K562 (cell line): ENCODE results near the gene AMPD3. TPM values are rescaled to one million over a fixed set of nuclear protein-coding genes. Genes with fewer than 3 reads are reported as not detected.

Experiments
- ATAC-seq: fragments of 200-7000 bp; cut with Tn5 transposase; 3 replicates; pipeline ENCODE4 v1.9.1; 2020; ENCODE audit warnings: moderate library complexity
- BruUV-seq: library from RNA; stranded (reverse); fragments of 400-500 nt; replicated peaks from 2 replicates; lab custom pipeline; 2021; lab: Mats Ljungman, UMichigan
- CTCF ChIA-PET: fragments of 300-600 bp; formaldehyde crosslinking; extraction: SDS; loops from one replicate; lab custom pipeline; 2021; ENCODE audit warnings: low intra/inter-chr PET ratio; lab: Yijun Ruan, JAX
- POLR2A ChIA-PET: fragments of 300-600, 350-650 bp; sonication (Branson Sonifier 250); formaldehyde crosslinking; extraction: SDS; loops from one replicate; lab custom pipeline; 2021; ENCODE audit warnings: antibody characterized with exemption, inconsistent platforms; lab: Yijun Ruan, JAX
- DNase-seq, 4 experiments: peaks; one replicate each; pipeline versions ENCODE4 v3.0.0 to v3.0.0-alpha.2; 2011 to 2018; ENCODE audit warnings: low spot score in 3 of 4, mixed read lengths in 3 of 4; ENCODE audit errors: extremely low read depth in 1 of 4
- FAIRE-seq: peaks from 2 replicates; lab custom pipeline; 2011; peaks lifted over from hg19 to GRCh38; lab: Jason Lieb, UNC
- H2AFZ ChIP-seq: 2 replicates; pipeline ENCODE4 v1.6.0; 2011; ENCODE audit warnings: low read depth, low read length, control low read depth, inconsistent platforms
- H3K27ac ChIP-seq: fragments of 200-600 bp; 3 replicates; pipeline ENCODE4 v1.8.0; 2011; ENCODE audit warnings: low read depth, mild to moderate bottlenecking, control low read depth, inconsistent platforms, low read length, moderate library complexity, mixed read lengths; ENCODE audit errors: extremely low read depth
- H3K27me3 ChIP-seq, 2 experiments: fragments of 300-600 bp in 1 of 2; 2 replicates in 1 of 2; 3 replicates in 1 of 2; pipeline versions ENCODE4 v1.6.0 to v1.8.0; 2011; ENCODE audit warnings: inconsistent platforms in 2 of 2, low read length in 2 of 2, mild to moderate bottlenecking in 1 of 2, mixed read lengths in 1 of 2, moderate library complexity in 1 of 2; ENCODE audit not compliant: control insufficient read depth in 2 of 2, insufficient read depth in 2 of 2
- H3K36me3 ChIP-seq: fragments of 300-600 bp; 3 replicates; pipeline ENCODE4 v1.8.0; 2011; ENCODE audit warnings: mild to moderate bottlenecking, low read length, inconsistent platforms; ENCODE audit not compliant: control insufficient read depth, insufficient read depth
- H3K4me1 ChIP-seq, 2 experiments: fragments of 200-600 bp in 1 of 2; replicated peaks in 1 of 2; 2 replicates in 1 of 2; 3 replicates in 1 of 2; pipeline versions ENCODE4 v1.5.1 to v1.8.0; 2011; ENCODE audit warnings: inconsistent platforms in 2 of 2, low read length in 2 of 2, mild to moderate bottlenecking in 1 of 2, mixed read lengths in 1 of 2, moderate library complexity in 1 of 2; ENCODE audit not compliant: control insufficient read depth in 2 of 2, insufficient read depth in 2 of 2
- H3K4me2 ChIP-seq: 2 replicates; pipeline ENCODE4 v1.6.1; 2011; ENCODE audit warnings: low read length, control low read depth, inconsistent platforms, mixed read lengths; ENCODE audit not compliant: insufficient read depth
- H3K4me3 ChIP-seq: fragments of 200-600 bp; sonication (generic), shearing (Covaris generic); 2 replicates; pipeline ENCODE4 v1.5.1; 2016; ENCODE audit warnings: control low read depth, inconsistent platforms
- H3K79me2 ChIP-seq: fragments of 200-600 bp; 3 replicates; pipeline ENCODE4 v1.8.0; 2011; ENCODE audit warnings: low read length, inconsistent platforms; ENCODE audit not compliant: control insufficient read depth, insufficient read depth
- H3K9ac ChIP-seq, 2 experiments: 2 replicates each; pipeline versions ENCODE4 v1.6.0 to v1.6.1; 2011; ENCODE audit warnings: low read depth in 2 of 2, low read length in 2 of 2, control low read depth in 1 of 2, inconsistent platforms in 1 of 2, mild to moderate bottlenecking in 1 of 2, mixed read lengths in 1 of 2; ENCODE audit not compliant: insufficient read depth in 1 of 2
- H3K9me1 ChIP-seq: one replicate; pipeline ENCODE4 v1.6.0; 2011; ENCODE audit warnings: inconsistent platforms, mild to moderate bottlenecking, low read length, moderate library complexity; ENCODE audit not compliant: control insufficient read depth, insufficient read depth
- H3K9me3 ChIP-seq: replicated peaks from 2 replicates; pipeline ENCODE4 v1.5.1; 2011; ENCODE audit warnings: low read depth, low read length, inconsistent platforms; ENCODE audit not compliant: control insufficient read depth, insufficient read depth
- H4K20me1 ChIP-seq: replicated peaks from 2 replicates; pipeline ENCODE4 v1.6.1; 2011; ENCODE audit warnings: low read length, inconsistent platforms, mixed read lengths; ENCODE audit not compliant: control insufficient read depth, insufficient read depth
- ATF1 ChIP-seq, 2 experiments: fragments of 450-650 bp in 1 of 2; IDR thresholded peaks; 2 replicates each; pipeline ENCODE4 v1.6.1; 2016; ENCODE audit warnings: missing compliant biosample characterization in 1 of 2, missing genetic modification characterization in 1 of 2
- CEBPB ChIP-seq: fragments of 450-650 bp; IDR thresholded peaks from 2 replicates; pipeline ENCODE4 v1.6.1; 2016; ENCODE audit warnings: missing genetic modification characterization, missing compliant biosample characterization
- CEBPG ChIP-seq, 3 experiments: fragments of 200-800 bp in 1 of 3; sonication (Bioruptor generic) in 1 of 3; sonication (generic) in 1 of 3; formaldehyde crosslinking in 1 of 3; IDR thresholded peaks in 2 of 3; conservative IDR thresholded peaks in 1 of 3; 2 replicates each; pipeline versions ENCODE4 v1.6.1 to v1.8.0; 2016 to 2022; ENCODE audit warnings: missing compliant biosample characterization in 2 of 3, missing genetic modification characterization in 2 of 3, mild to moderate bottlenecking in 1 of 3, missing genetic modification reagents in 1 of 3
- FOS ChIP-seq: IDR thresholded peaks from 3 replicates; pipeline ENCODE4 v1.6.1; 2011; ENCODE audit not compliant: insufficient read length; ENCODE audit errors: extremely low read depth
- MECOM ChIP-seq: fragments of 250-450 bp; sonication (Bioruptor Pico); IDR thresholded peaks from 2 replicates; pipeline ENCODE4 v1.8.0; 2022; ENCODE audit warnings: inconsistent platforms
- NRF1 ChIP-seq, 2 experiments: fragments of 450-650 bp; IDR thresholded peaks in 1 of 2; conservative IDR thresholded peaks in 1 of 2; 2 replicates each; pipeline ENCODE4 v1.6.1; 2014; ENCODE audit warnings: mild to moderate bottlenecking in 2 of 2
- RBM15 ChIP-seq: fragments of 200-400 bp; formaldehyde crosslinking; IDR thresholded peaks from 2 replicates; pipeline ENCODE4 v1.6.1; 2018; ENCODE audit warnings: mild to moderate bottlenecking, low read length, moderate library complexity; ENCODE audit not compliant: insufficient read depth
- RREB1 ChIP-seq: fragments of 250-450 bp; sonication (Bioruptor Pico); IDR thresholded peaks from 2 replicates; pipeline ENCODE4 v1.4.0; 2020
- SMAD3 ChIP-seq: fragments of 450-650 bp; formaldehyde crosslinking; conservative IDR thresholded peaks from 2 replicates; pipeline ENCODE4 v1.4.0; 2020; ENCODE audit warnings: mild to moderate bottlenecking
- SMAD4 ChIP-seq: fragments of 250-450 bp; sonication (Bioruptor Pico); conservative IDR thresholded peaks from 2 replicates; pipeline ENCODE4 v1.8.0; 2021; ENCODE audit warnings: inconsistent platforms, mild to moderate bottlenecking, moderate library complexity
- TRIM28 ChIP-seq: fragments of 450-650 bp; IDR thresholded peaks from 2 replicates; pipeline ENCODE4 v1.6.1; 2017
- ZBTB34 ChIP-seq: fragments of 250-450 bp; sonication (Bioruptor Pico); IDR thresholded peaks from 2 replicates; pipeline ENCODE4 v1.8.0; 2021; ENCODE audit warnings: mild to moderate bottlenecking, moderate library complexity
- ZFP1 ChIP-seq: fragments of 450-650 bp; formaldehyde crosslinking; IDR thresholded peaks from 2 replicates; pipeline ENCODE4 v1.4.0; 2020; ENCODE audit warnings: mild to moderate bottlenecking, mixed read lengths
- ZNF212 ChIP-seq: fragments of 450-650 bp; formaldehyde crosslinking; IDR thresholded peaks from 2 replicates; pipeline ENCODE4 v1.4.0; 2020; ENCODE audit warnings: mild to moderate bottlenecking
- ZNF217 ChIP-seq: sonication (generic); formaldehyde crosslinking; IDR thresholded peaks from 2 replicates; pipeline ENCODE4 v1.8.0; 2022; ENCODE audit warnings: mild to moderate bottlenecking, missing genetic modification reagents
- ZNF408 ChIP-seq: fragments of 250-450 bp; sonication (Bioruptor Pico); IDR thresholded peaks from 2 replicates; pipeline ENCODE4 v1.4.0; 2020; ENCODE audit warnings: low read depth, mild to moderate bottlenecking, moderate library complexity
- ZNF76 ChIP-seq: fragments of 250-450 bp; sonication (Bioruptor Pico); IDR thresholded peaks from 2 replicates; pipeline ENCODE4 v1.4.0; 2020; ENCODE audit warnings: mild to moderate bottlenecking, moderate library complexity, borderline replicate concordance
- WGBS: fragments of 100-300 bp; shearing (Covaris generic); methylation state at CpG from one replicate; pipeline ENCODE4 v1.1.6; 2016; ENCODE audit warnings: low coverage, mixed read lengths; ENCODE audit not compliant: insufficient coverage; ENCODE audit errors: missing lambda C conversion rate; 5-methylcytosine and 5-hydroxymethylcytosine counted together
- in situ Hi-C: fragments of 300-500 bp; cut with MboI; formaldehyde crosslinking; loops from 4 replicates; pipeline ENCODE4 v1.15.0; 2018; ENCODE audit warnings: inconsistent platforms, mixed read lengths
- intact Hi-C: fragments of 100-400 bp; cut with micrococcal nuclease; formaldehyde crosslinking; loops from 2 replicates; pipeline ENCODE4 v1.14.2; 2022
- polyA plus RNA-seq, 8 experiments: library from polyadenylated mRNA; depleted of rRNA in 4 of 8; stranded (reverse) in 5 of 8; unstranded in 3 of 8; fragments of >200 nt; fragmentation: Nextera tagmentation in 2 of 8; fragmentation: Illumina TruSeq in 1 of 8; extraction: Ambion mirVana in 2 of 8; extraction: Trizol in 1 of 8; gene quantifications; 2 replicates each; pipeline versions ENCODE4 v1.2.1 to v1.2.3, GENCODE V29; 2011 to 2014; ENCODE audit warnings: inconsistent platforms in 1 of 8, missing spikeins in 1 of 8
- total RNA-seq, 7 experiments: library from RNA; depleted of rRNA in 6 of 7; stranded (reverse); fragments of >200 nt in 6 of 7; fragmentation: Illumina TruSeq in 2 of 7; extraction: Trizol in 2 of 7; gene quantifications; 2 replicates each; pipeline versions ENCODE4 v1.2.1 to v1.2.3, GENCODE V29; 2011 to 2021; ENCODE audit warnings: low replicate concordance in 1 of 7

AMPD3 gene
- total and polyA plus RNA-seq, 9 of the 15 experiments (the other 6 are each of a cell fraction or from before 2014, with no cell fraction given), result 4.4 to 23.6 (median 11.2) TPM

GRCh38 chr11:10410844-10411200 lies 44.2 kb upstream of the AMPD3 start:
- ATAC-seq, result no peak
- no peaks in the 10 kb centered on the region for H3K27me3 ChIP-seq
- WGBS, result 14% methylated on average over 2 of the region's 2 CpGs
- peaks cover 16 to 29% of the 10 kb centered on the region in 2 experiments; a peak in 4 of 5 replicates for H3K4me1 ChIP-seq
- ChIA-PET CTCF (no interaction called here), POLR2A (interaction anchor here (1.0 to 2.3 kb wide), 2 partner anchors 28 to 46 kb away, joined by 3 to 9 read pairs; no protein-coding TSS in a partner anchor)
- FAIRE-seq, result no peak
- no peaks in the 10 kb centered on the region for H4K20me1 ChIP-seq
- H3K9me3 ChIP-seq, result no peaks in the 10 kb centered on the region
- in situ Hi-C loops, result no loop called here
- H3K4me2 ChIP-seq, result no peak overlapping the region
- no TSS peak for BruUV-seq
- peak in 1 of 4 experiments; percentile 53 for DNase-seq
- H3K36me3 ChIP-seq, result no peaks in the 10 kb centered on the region
- peak overlapping the region; percentile 37 for H2AFZ ChIP-seq
- H3K4me3 ChIP-seq, result no peak overlapping the region
- no peak overlapping the region for H3K27ac ChIP-seq
- intact Hi-C loops, result loop anchor here (5.0 to 10.0 kb wide), 2 partner anchors 46 to 214 kb away; partner anchors contain the start of gene AMPD3
- no peaks in the 10 kb centered on the region for H3K9me1 ChIP-seq
- no peak overlapping the region for H3K9ac ChIP-seq
- H3K79me2 ChIP-seq, result no peaks in the 10 kb centered on the region
- TF ChIP-seq NRF1 (conservative IDR thresholded peaks at IDR 0.05 in 1 of 2, IDR thresholded peaks at IDR 0.05 in 1 of 2), result peak in 1 of 2 experiments; percentile 31; a peak in 1 of 4 replicates
- no peak for TF ChIP-seq CEBPG (CRISPR knock-in tag; IDR thresholded peaks at IDR 0.05)
- no peak for TF ChIP-seq CEBPG (tag; conservative IDR thresholded peaks at IDR 0.05 in 1 of 2, IDR thresholded peaks at IDR 0.05 in 1 of 2)
- no peak for TF ChIP-seq ZFP1
- no peak for TF ChIP-seq SMAD3 (CRISPR knock-in tag)
- 0 out of 2 replicates have a peak, but pooled peaks have one; percentile 31 for TF ChIP-seq CEBPB
- no peak for TF ChIP-seq RBM15
- no peak for TF ChIP-seq ZBTB34 (CRISPR knock-in tag)
- TF ChIP-seq ZNF212, result no peak
- no peak for TF ChIP-seq TRIM28
- no peak for TF ChIP-seq SMAD4 (CRISPR knock-in tag)
- TF ChIP-seq ZNF217 (CRISPR knock-in tag), result no peak
- TF ChIP-seq FOS, result no peak
- TF ChIP-seq RREB1 (CRISPR knock-in tag), result no peak
- TF ChIP-seq ZNF408 (CRISPR knock-in tag), result no peak
- no peak for TF ChIP-seq ATF1 (CRISPR knock-in tag; IDR thresholded peaks at IDR 0.05)
- no peak for TF ChIP-seq ATF1 (tag; IDR thresholded peaks at IDR 0.05)
- TF ChIP-seq ZNF76 (CRISPR knock-in tag), result no peak
- no peak for TF ChIP-seq MECOM (CRISPR knock-in tag)
